HL-60 (cell line): ENCODE results near the gene FBXO45.

Experiments
- DNase-seq, 2 experiments: peaks; one replicate each; pipeline ENCODE4 v3.0.0-alpha.2; 2010 to 2020; ENCODE audit warnings: low read depth in 1 of 2, low spot score in 1 of 2
- H3K27ac ChIP-seq: fragments of 250-450 bp; sonication (Bioruptor Pico); replicated peaks from 2 replicates; pipeline ENCODE4 v1.5.1; 2020; ENCODE audit warnings: mild to moderate bottlenecking, moderate library complexity
- H3K27me3 ChIP-seq: fragments of 250-450 bp; sonication (Bioruptor Pico); 2 replicates; pipeline ENCODE4 v1.5.1; 2021; ENCODE audit warnings: mild to moderate bottlenecking, moderate library complexity; ENCODE audit not compliant: insufficient read depth, poor library complexity, severe bottlenecking
- H3K4me3 ChIP-seq: replicated peaks from 2 replicates; pipeline ENCODE4 v1.5.1; 2011; ENCODE audit warnings: mild to moderate bottlenecking, control low read depth, low read length; ENCODE audit not compliant: insufficient read depth
- GABPA ChIP-seq: IDR thresholded peaks from 2 replicates; pipeline ENCODE4 v1.6.1; 2012; ENCODE audit warnings: low read depth
- POLR2AphosphoS5 ChIP-seq: IDR thresholded peaks from 2 replicates; pipeline ENCODE4 v1.6.1; 2012; ENCODE audit warnings: low read depth
- SPI1 ChIP-seq: IDR thresholded peaks from 2 replicates; pipeline ENCODE4 v1.6.1; 2012; ENCODE audit warnings: low read depth, mild to moderate bottlenecking, borderline replicate concordance
- TF ChIP-seq, protein P1 (sequence below): IDR thresholded peaks from 2 replicates; pipeline ENCODE4 v1.6.1; 2012; ENCODE audit warnings: low read depth; ENCODE audit not compliant: insufficient replicate concordance
- TF ChIP-seq, protein P2 (sequence below): IDR thresholded peaks from one replicate; pipeline ENCODE4 v1.5.1; 2011; ENCODE audit warnings: low read length, control low read depth, inconsistent platforms; ENCODE audit not compliant: insufficient read depth

FBXO45 gene

DNA sequence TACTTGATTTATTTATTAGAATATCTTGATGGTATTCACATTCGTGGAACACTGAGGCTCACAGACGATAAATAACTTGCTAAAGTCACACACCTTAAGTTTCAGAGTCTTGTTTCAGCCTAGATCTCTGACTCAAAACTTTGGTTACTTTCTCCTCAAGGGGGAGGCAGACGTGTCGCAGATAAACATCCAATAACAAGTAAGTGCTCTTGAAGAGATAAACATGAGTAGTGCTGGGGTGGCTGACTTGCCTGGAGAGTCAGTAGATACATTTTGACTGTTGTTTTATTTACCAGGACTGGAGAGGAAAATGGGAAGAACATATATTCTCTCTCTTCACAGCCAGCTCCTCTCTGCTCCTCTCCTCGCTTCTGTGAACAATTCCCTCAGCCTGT is 31.3 kb downstream of the FBXO45 start:
- H3K27me3 ChIP-seq, result no peaks in the 10 kb centered on the region
- TF ChIP-seq POLR2AphosphoS5, result no peak
- TF ChIP-seq, protein P1, sequence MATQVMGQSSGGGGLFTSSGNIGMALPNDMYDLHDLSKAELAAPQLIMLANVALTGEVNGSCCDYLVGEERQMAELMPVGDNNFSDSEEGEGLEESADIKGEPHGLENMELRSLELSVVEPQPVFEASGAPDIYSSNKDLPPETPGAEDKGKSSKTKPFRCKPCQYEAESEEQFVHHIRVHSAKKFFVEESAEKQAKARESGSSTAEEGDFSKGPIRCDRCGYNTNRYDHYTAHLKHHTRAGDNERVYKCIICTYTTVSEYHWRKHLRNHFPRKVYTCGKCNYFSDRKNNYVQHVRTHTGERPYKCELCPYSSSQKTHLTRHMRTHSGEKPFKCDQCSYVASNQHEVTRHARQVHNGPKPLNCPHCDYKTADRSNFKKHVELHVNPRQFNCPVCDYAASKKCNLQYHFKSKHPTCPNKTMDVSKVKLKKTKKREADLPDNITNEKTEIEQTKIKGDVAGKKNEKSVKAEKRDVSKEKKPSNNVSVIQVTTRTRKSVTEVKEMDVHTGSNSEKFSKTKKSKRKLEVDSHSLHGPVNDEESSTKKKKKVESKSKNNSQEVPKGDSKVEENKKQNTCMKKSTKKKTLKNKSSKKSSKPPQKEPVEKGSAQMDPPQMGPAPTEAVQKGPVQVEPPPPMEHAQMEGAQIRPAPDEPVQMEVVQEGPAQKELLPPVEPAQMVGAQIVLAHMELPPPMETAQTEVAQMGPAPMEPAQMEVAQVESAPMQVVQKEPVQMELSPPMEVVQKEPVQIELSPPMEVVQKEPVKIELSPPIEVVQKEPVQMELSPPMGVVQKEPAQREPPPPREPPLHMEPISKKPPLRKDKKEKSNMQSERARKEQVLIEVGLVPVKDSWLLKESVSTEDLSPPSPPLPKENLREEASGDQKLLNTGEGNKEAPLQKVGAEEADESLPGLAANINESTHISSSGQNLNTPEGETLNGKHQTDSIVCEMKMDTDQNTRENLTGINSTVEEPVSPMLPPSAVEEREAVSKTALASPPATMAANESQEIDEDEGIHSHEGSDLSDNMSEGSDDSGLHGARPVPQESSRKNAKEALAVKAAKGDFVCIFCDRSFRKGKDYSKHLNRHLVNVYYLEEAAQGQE, result no peak
- TF ChIP-seq GABPA, result no peak
- TF ChIP-seq, protein P2, sequence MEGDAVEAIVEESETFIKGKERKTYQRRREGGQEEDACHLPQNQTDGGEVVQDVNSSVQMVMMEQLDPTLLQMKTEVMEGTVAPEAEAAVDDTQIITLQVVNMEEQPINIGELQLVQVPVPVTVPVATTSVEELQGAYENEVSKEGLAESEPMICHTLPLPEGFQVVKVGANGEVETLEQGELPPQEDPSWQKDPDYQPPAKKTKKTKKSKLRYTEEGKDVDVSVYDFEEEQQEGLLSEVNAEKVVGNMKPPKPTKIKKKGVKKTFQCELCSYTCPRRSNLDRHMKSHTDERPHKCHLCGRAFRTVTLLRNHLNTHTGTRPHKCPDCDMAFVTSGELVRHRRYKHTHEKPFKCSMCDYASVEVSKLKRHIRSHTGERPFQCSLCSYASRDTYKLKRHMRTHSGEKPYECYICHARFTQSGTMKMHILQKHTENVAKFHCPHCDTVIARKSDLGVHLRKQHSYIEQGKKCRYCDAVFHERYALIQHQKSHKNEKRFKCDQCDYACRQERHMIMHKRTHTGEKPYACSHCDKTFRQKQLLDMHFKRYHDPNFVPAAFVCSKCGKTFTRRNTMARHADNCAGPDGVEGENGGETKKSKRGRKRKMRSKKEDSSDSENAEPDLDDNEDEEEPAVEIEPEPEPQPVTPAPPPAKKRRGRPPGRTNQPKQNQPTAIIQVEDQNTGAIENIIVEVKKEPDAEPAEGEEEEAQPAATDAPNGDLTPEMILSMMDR, result no peak
- H3K4me3 ChIP-seq, result no peak overlapping the region
- no peak for DNase-seq
- no peak overlapping the region for H3K27ac ChIP-seq

DNA sequence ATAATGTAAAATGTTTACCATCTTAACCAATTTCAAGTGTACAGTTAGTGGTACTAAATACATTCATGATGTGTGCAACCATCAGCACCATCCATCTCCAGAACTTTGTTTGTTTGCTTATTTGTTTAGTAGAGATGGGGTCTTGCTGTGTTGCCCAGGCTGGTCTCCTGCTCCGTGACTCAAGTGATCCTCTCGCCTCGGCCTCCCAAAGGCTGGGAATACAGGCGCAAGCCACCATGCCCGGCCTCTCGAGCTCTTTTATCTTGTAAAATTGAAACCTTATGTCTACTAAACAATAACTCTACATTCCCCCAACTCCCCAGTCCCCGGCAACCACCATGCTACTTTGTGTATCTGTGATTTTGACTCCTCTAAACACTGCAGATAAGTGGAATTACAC is 31.9 kb downstream of the FBXO45 start:
- Histone ChIP-seq H3K4me3 (no peak overlapping the region), H3K27ac (no peak overlapping the region), H3K27me3 (no peaks in the 10 kb centered on the region)
- no peak for DNase-seq
- TF ChIP-seq POLR2AphosphoS5 (no peak), GABPA (no peak), SPI1 (no peak)
- TF ChIP-seq, protein P1, result no peak
- TF ChIP-seq, protein P2, result no peak

DNA sequence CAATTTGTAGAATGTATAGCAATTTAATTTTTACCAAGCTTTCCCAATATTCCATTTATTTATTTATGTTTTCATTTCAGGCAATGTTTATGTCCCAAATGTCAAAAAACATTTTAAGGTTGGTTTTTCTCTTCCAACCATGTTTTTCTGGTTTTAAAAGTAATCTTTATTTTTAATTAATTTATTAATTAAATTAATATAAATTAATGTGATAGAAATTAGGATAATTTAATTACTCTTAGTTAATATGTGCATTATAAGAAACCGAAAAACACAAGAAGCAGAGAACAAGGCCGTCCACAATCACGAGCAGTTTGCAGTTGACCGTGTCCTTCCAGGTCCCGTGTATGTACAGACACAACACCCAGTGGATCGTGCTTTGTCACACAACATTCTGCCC is 34.2 kb downstream of the FBXO45 start:
- TF ChIP-seq SPI1 (no peak), POLR2AphosphoS5 (no peak), GABPA (no peak)
- TF ChIP-seq, protein P2, result no peak
- TF ChIP-seq, protein P1, result no peak
- no peak for DNase-seq
- no peaks in the 10 kb centered on the region for H3K27me3 ChIP-seq

More for the DNA sequence above, 34.2 kb downstream of the FBXO45 start:
- H3K27ac ChIP-seq, result no peak overlapping the region
- H3K4me3 ChIP-seq, result no peak overlapping the region
